Loucy (cell line): Measurements from ENCODE around the gene KPNA1.

Source experiments
- H2AFZ ChIP-seq: fragments of 200-600 bp; sonication (generic); 2 replicates; pipeline ENCODE4 v1.6.0; 2016; ENCODE audit warnings: antibody characterized with exemption, mild to moderate bottlenecking, low read length, moderate library complexity
- H3F3A ChIP-seq: fragments of 200-600 bp; 2 replicates; pipeline ENCODE4 v1.6.0; 2016; ENCODE audit warnings: antibody characterized with exemption, low read depth, mild to moderate bottlenecking
- H3K27me3 ChIP-seq: fragments of 200-600 bp; sonication (generic); 2 replicates; pipeline ENCODE4 v1.6.1; 2014; ENCODE audit warnings: low read length, mild to moderate bottlenecking; ENCODE audit not compliant: insufficient read depth, poor library complexity, severe bottlenecking
- H3K36me3 ChIP-seq: fragments of 200-600 bp; sonication (generic); 2 replicates; pipeline ENCODE4 v1.6.1; 2016; ENCODE audit warnings: low read length; ENCODE audit not compliant: insufficient read depth
- H3K4me1 ChIP-seq: fragments of 200-600 bp; sonication (generic); 2 replicates; pipeline ENCODE4 v1.5.1; 2014; ENCODE audit warnings: low read length, mild to moderate bottlenecking; ENCODE audit not compliant: insufficient read depth, poor library complexity, severe bottlenecking
- H3K4me2 ChIP-seq: fragments of 200-600 bp; sonication (generic); 2 replicates; pipeline ENCODE4 v1.6.0; 2014; ENCODE audit warnings: antibody characterized with exemption, low read length, low read depth, mild to moderate bottlenecking; ENCODE audit not compliant: poor library complexity, severe bottlenecking
- H3K4me3 ChIP-seq: fragments of 200-600 bp; sonication (generic); 2 replicates; pipeline ENCODE4 v1.5.1; 2014; ENCODE audit warnings: low read length, mild to moderate bottlenecking, mixed read lengths; ENCODE audit not compliant: poor library complexity, severe bottlenecking
- H3K79me2 ChIP-seq: fragments of 200-600 bp; sonication (generic); 2 replicates; pipeline ENCODE4 v1.6.1; 2014; ENCODE audit warnings: low read length; ENCODE audit not compliant: insufficient read depth
- H3K9ac ChIP-seq: fragments of 200-600 bp; sonication (generic); 2 replicates; pipeline ENCODE4 v1.6.0; 2014; ENCODE audit warnings: mild to moderate bottlenecking, low read depth, low read length, moderate library complexity; ENCODE audit not compliant: poor library complexity, severe bottlenecking
- H3K9me2 ChIP-seq: fragments of 200-600 bp; sonication (generic); replicated peaks from 2 replicates; pipeline ENCODE4 v1.6.1; 2016; ENCODE audit warnings: low read depth, low read length, mixed read lengths
- H3K9me3 ChIP-seq: fragments of 200-600 bp; sonication (generic); 2 replicates; pipeline ENCODE4 v1.6.1; 2014; ENCODE audit warnings: mild to moderate bottlenecking, antibody characterized with exemption, low read length, low read depth; ENCODE audit not compliant: insufficient read depth
- H4K20me1 ChIP-seq: fragments of 200-600 bp; sonication (generic); 2 replicates; pipeline ENCODE4 v1.6.0; 2014; ENCODE audit warnings: antibody characterized with exemption, low read length, mild to moderate bottlenecking; ENCODE audit not compliant: insufficient read depth, poor library complexity, severe bottlenecking
- CTCF ChIP-seq: fragments of 200-600 bp; sonication (generic); conservative IDR thresholded peaks from 2 replicates; pipeline ENCODE4 v1.5.1; 2014; ENCODE audit warnings: mild to moderate bottlenecking, antibody characterized with exemption, low read length
- EZH2phosphoT487 ChIP-seq: fragments of 200-600 bp; IDR thresholded peaks from 2 replicates; pipeline ENCODE4 v1.6.1; 2018; ENCODE audit warnings: antibody characterized with exemption, mild to moderate bottlenecking, moderate library complexity, borderline replicate concordance

KPNA1 gene

GRCh38 chr3:122427857-122428471, 86.8 kb downstream of the KPNA1 start:
- TF ChIP-seq EZH2phosphoT487: no peak
- no peak for TF ChIP-seq CTCF

DNA sequence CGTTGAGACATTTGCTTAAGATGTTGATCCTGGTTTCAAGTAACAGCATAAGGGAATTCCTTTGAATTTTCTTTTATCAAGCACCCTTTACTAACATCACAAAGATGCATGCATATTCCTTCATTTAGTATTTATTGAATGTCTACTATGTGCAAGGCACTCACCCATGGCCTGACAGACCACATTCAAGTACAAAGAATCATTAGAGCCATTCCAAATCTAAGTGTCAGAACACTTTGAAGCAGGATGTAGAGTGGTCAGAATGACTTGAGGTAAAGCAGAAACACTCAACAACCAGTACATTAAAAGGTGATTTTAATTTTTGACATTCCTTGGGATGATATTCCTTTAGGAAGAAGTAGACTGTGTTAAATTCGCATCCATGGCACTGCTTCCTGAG, 92.9 kb downstream of the KPNA1 start:
- TF ChIP-seq CTCF (no peak), EZH2phosphoT487 (no peak)
- H3K27me3 ChIP-seq: no peaks in the 10 kb centered on the region
- no peaks in the 10 kb centered on the region for H3K9me2 ChIP-seq
- H3K9me3 ChIP-seq: no peaks in the 10 kb centered on the region
- H3F3A ChIP-seq: peaks cover 4% of the 10 kb centered on the region; the same call in 1 of the 2 replicates
- H2AFZ ChIP-seq: no peak overlapping the region
- H4K20me1 ChIP-seq: no peaks in the 10 kb centered on the region
- peaks cover 7% of the 10 kb centered on the region for H3K4me1 ChIP-seq
- peaks cover 8% of the 10 kb centered on the region for H3K79me2 ChIP-seq
- no peak overlapping the region for H3K4me3 ChIP-seq
- peaks cover 24% of the 10 kb centered on the region; the same call in 1 of the 2 replicates for H3K36me3 ChIP-seq
- no peak overlapping the region for H3K4me2 ChIP-seq
- H3K9ac ChIP-seq: no peak overlapping the region

More at GRCh38 chr3:122427857-122428471, 86.8 kb downstream of the KPNA1 start:
- Histone ChIP-seq H3K4me2 (no peak overlapping the region), H3K36me3 (peaks cover 50% of the 10 kb centered on the region; the same call in 1 of the 2 replicates), H3K4me1 (no peaks in the 10 kb centered on the region), H3K27me3 (no peaks in the 10 kb centered on the region), H3F3A (no peaks in the 10 kb centered on the region), H3K4me3 (no peak overlapping the region), H3K79me2 (no peaks in the 10 kb centered on the region), H3K9ac (no peak overlapping the region), H2AFZ (no peak overlapping the region), H4K20me1 (no peaks in the 10 kb centered on the region), H3K9me3 (no peaks in the 10 kb centered on the region), H3K9me2 (no peaks in the 10 kb centered on the region)

DNA sequence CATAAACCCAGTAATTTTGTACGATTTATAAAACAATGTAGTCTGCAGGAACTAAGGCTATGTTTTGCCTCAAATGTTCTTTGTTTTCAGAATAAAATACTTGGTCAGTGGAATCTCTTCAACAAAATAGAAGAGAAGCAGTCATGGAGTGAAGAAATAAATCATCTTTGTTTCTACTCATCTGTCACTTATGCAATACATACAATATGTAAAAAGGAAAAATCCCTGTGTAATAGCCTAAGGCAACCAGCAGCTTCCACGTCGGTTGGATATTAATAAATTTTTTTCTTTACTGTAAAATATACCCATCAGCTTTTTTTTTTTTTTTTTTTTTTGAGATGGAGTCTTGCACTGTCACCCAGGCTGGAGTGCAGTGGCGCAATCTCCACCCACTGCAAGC, 93.6 kb downstream of the KPNA1 start:
- TF ChIP-seq CTCF (no peak), EZH2phosphoT487 (no peak)

More for the DNA sequence above, 93.6 kb downstream of the KPNA1 start:
- Histone ChIP-seq H3K9ac (no peak overlapping the region), H4K20me1 (no peaks in the 10 kb centered on the region), H3K4me3 (no peak overlapping the region), H3K9me2 (no peaks in the 10 kb centered on the region), H3K27me3 (no peaks in the 10 kb centered on the region), H2AFZ (no peak overlapping the region), H3F3A (peaks cover 4% of the 10 kb centered on the region; the same call in 1 of the 2 replicates), H3K9me3 (no peaks in the 10 kb centered on the region), H3K4me2 (no peak overlapping the region), H3K4me1 (peaks cover 11% of the 10 kb centered on the region), H3K79me2 (peaks cover 12% of the 10 kb centered on the region), H3K36me3 (peaks cover 17% of the 10 kb centered on the region; the same call in 1 of the 2 replicates)
